Right atrium auricular region (tissue), 2 donors: ENCODE results near the gene OTUD4. TPM values are rescaled to one million over a fixed set of nuclear protein-coding genes. Genes with fewer than 3 reads are reported as not detected.
"Not testable (repeated sequence)": the region's sequence is repeated elsewhere in the genome, so short reads cannot be mapped to it uniquely, and the experiment has no call there.

ENCODE experiments used
- DNase-seq: peaks from one replicate; pipeline ENCODE4 v3.0.0-alpha.2; 2019; ENCODE audit warnings: low spot score
- H3K27ac ChIP-seq, 2 donors: fragments of 200-600 bp; sonication (generic); 1 replicate in 1 of 2; 2 replicates in 1 of 2; pipeline ENCODE4 v1.5.1; 2016 to 2019
- H3K27me3 ChIP-seq, 2 donors: fragments of 200-600 bp; sonication (generic); one replicate each; pipeline versions ENCODE4 v1.5.1 to v1.6.0; 2017 to 2019
- H3K36me3 ChIP-seq: fragments of 200-600 bp; sonication (generic); one replicate; pipeline ENCODE4 v1.5.1; 2016
- H3K4me1 ChIP-seq, 2 donors: fragments of 200-600 bp; sonication (generic); one replicate each; pipeline versions ENCODE4 v1.5.1 to v1.6.0; 2017 to 2019
- H3K4me3 ChIP-seq, 2 donors: fragments of 200-600 bp; sonication (generic); 1 replicate in 1 of 2; 2 replicates in 1 of 2; pipeline ENCODE4 v1.5.1; 2017 to 2019; ENCODE audit warnings: mild to moderate bottlenecking in 1 of 2, moderate library complexity in 1 of 2
- H3K9me3 ChIP-seq, 2 donors: fragments of 200-600 bp; sonication (generic); one replicate each; pipeline ENCODE4 v1.5.1; 2019
- total RNA-seq, 2 donors: library from RNA; depleted of rRNA; stranded (reverse); fragments of >200 nt; gene quantifications; one replicate each; pipeline ENCODE4 v1.1.0, GENCODE V29; 2016
- TF ChIP-seq, protein P1 (sequence below), 2 donors: fragments of 200-600 bp; sonication (generic); IDR thresholded peaks; one replicate each; pipeline ENCODE4 v1.5.1; 2019; ENCODE audit warnings: antibody characterized with exemption in 2 of 2

Gene OTUD4, protein sequence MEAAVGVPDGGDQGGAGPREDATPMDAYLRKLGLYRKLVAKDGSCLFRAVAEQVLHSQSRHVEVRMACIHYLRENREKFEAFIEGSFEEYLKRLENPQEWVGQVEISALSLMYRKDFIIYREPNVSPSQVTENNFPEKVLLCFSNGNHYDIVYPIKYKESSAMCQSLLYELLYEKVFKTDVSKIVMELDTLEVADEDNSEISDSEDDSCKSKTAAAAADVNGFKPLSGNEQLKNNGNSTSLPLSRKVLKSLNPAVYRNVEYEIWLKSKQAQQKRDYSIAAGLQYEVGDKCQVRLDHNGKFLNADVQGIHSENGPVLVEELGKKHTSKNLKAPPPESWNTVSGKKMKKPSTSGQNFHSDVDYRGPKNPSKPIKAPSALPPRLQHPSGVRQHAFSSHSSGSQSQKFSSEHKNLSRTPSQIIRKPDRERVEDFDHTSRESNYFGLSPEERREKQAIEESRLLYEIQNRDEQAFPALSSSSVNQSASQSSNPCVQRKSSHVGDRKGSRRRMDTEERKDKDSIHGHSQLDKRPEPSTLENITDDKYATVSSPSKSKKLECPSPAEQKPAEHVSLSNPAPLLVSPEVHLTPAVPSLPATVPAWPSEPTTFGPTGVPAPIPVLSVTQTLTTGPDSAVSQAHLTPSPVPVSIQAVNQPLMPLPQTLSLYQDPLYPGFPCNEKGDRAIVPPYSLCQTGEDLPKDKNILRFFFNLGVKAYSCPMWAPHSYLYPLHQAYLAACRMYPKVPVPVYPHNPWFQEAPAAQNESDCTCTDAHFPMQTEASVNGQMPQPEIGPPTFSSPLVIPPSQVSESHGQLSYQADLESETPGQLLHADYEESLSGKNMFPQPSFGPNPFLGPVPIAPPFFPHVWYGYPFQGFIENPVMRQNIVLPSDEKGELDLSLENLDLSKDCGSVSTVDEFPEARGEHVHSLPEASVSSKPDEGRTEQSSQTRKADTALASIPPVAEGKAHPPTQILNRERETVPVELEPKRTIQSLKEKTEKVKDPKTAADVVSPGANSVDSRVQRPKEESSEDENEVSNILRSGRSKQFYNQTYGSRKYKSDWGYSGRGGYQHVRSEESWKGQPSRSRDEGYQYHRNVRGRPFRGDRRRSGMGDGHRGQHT
- 10 to 100 TPM; 20.6 to 23.7 TPM for total RNA-seq

- Histone ChIP-seq H3K27ac (peak within 1 kb of the TSS; percentile 94 to 98), H3K4me1 (peaks cover 0 to 38% of the 10 kb centered on the region in 2 donors), H3K4me3 (peak within 1 kb of the TSS; percentile 67 to 90), H3K27me3 (no peaks in the 10 kb centered on the region), H3K9me3 (no peaks in the 10 kb centered on the region), H3K36me3 (no peaks in the 10 kb centered on the region)
- TF ChIP-seq, protein P1, sequence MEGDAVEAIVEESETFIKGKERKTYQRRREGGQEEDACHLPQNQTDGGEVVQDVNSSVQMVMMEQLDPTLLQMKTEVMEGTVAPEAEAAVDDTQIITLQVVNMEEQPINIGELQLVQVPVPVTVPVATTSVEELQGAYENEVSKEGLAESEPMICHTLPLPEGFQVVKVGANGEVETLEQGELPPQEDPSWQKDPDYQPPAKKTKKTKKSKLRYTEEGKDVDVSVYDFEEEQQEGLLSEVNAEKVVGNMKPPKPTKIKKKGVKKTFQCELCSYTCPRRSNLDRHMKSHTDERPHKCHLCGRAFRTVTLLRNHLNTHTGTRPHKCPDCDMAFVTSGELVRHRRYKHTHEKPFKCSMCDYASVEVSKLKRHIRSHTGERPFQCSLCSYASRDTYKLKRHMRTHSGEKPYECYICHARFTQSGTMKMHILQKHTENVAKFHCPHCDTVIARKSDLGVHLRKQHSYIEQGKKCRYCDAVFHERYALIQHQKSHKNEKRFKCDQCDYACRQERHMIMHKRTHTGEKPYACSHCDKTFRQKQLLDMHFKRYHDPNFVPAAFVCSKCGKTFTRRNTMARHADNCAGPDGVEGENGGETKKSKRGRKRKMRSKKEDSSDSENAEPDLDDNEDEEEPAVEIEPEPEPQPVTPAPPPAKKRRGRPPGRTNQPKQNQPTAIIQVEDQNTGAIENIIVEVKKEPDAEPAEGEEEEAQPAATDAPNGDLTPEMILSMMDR (IDR thresholded peaks at IDR 0.05) = no peak
- peak; percentile 95 for DNase-seq
Measured at GRCh38 chr4:145180298-145181090, at the start of gene OTUD4. OTUD4 (minus strand) TSS chr4:145180589; CDS start chr4:145179973, 616 bp downstream.

DNA sequence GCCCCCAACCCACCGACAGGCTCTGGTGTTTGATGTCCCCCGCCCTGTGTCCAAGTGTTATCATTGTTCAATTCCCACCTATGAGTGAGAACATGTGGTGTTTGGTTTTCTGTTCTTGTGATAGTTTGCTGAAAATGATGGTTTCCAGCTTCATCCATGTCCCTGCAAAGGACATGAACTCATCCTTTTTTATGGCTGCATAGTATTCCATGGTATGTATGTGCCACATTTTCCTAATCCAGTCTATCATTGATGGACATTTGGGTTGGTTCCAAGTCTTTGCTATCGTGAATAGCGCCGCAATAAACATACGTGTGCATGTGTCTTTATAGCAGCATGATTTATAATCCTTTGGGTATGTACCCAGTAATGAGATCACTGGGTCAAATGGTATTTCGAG lies 42.8 kb upstream of the OTUD4 start:
- not testable (repeated sequence) for H3K4me3 ChIP-seq, DNase-seq, H3K4me1 ChIP-seq, H3K27ac ChIP-seq, H3K9me3 ChIP-seq, H3K27me3 ChIP-seq, H3K36me3 ChIP-seq

- H3K9me3 ChIP-seq, DNase-seq, H3K4me1 ChIP-seq, H3K27me3 ChIP-seq, H3K4me3 ChIP-seq, H3K27ac ChIP-seq, H3K36me3 ChIP-seq: not testable (repeated sequence)
Measured at GRCh38 chr4:145221529-145221928, 41.1 kb upstream of the OTUD4 start.

- H3K9me3 ChIP-seq = no peaks in the 10 kb centered on the region
- no peaks in the 10 kb centered on the region for H3K4me1 ChIP-seq
- TF ChIP-seq, protein P1 (IDR thresholded peaks at IDR 0.05) = no peak
- H3K36me3 ChIP-seq = no peaks in the 10 kb centered on the region
- no peaks in the 10 kb centered on the region for H3K27me3 ChIP-seq
- no peak overlapping the region for H3K4me3 ChIP-seq
- no peak for DNase-seq
- H3K27ac ChIP-seq = no peak overlapping the region
Measured at GRCh38 chr4:145219090-145219489, 38.7 kb upstream of the OTUD4 start.

GRCh38 chr4:145218251-145218650 lies 37.9 kb upstream of the OTUD4 start:
- H3K9me3 ChIP-seq = no peaks in the 10 kb centered on the region
- DNase-seq = no peak
- H3K4me1 ChIP-seq = no peaks in the 10 kb centered on the region
- no peak overlapping the region for H3K27ac ChIP-seq
- TF ChIP-seq, protein P1 (IDR thresholded peaks at IDR 0.05) = no peak
- H3K27me3 ChIP-seq = no peaks in the 10 kb centered on the region
- H3K36me3 ChIP-seq = no peaks in the 10 kb centered on the region
- H3K4me3 ChIP-seq = no peak overlapping the region

DNA sequence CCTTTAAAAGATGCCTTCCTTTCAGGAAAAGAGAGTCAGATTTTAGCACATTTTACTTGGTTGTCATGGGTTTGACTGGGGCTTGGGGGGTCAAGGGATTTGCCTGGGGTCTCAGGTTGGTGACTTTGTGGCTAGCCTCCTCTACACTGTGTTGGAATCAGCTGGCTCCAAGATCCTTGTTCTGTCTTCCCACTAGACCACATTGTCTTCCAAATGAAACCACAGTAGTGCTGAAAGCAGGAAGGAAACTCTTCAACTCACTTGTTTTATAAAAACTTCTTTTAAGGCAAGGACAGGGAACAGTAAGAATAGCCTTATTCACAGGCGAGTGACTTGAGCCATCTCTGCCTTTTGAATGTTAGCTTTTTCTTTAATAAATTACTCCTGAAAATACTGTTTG lies 37.0 kb upstream of the OTUD4 start:
- TF ChIP-seq, protein P1 (IDR thresholded peaks at IDR 0.05) = no peak
- Histone ChIP-seq H3K27ac (no peak overlapping the region), H3K36me3 (no peaks in the 10 kb centered on the region), H3K4me3 (no peak overlapping the region), H3K4me1 (no peaks in the 10 kb centered on the region), H3K27me3 (no peaks in the 10 kb centered on the region), H3K9me3 (no peaks in the 10 kb centered on the region)
- DNase-seq = no peak
